SK-N-SH treated with all-trans-retinoic acid at 6 μM for 48 hours (cell line): Measurements from ENCODE around the gene GATA6.

Experiments
- ATAC-seq: fragments of 200-7000 bp; cut with Tn5 transposase; 3 replicates; pipeline ENCODE4 v1.9.1; 2020; ENCODE audit warnings: mild to moderate bottlenecking, moderate library complexity
- CSDC2 ChIP-seq: fragments of 250-450 bp; sonication (Bioruptor Pico); IDR thresholded peaks from 2 replicates; pipeline ENCODE4 v1.5.0; 2020; ENCODE audit warnings: mild to moderate bottlenecking, moderate library complexity
- ESRRG ChIP-seq: fragments of 250-450 bp; sonication (Bioruptor Pico); IDR thresholded peaks from 2 replicates; pipeline ENCODE4 v1.6.1; 2021; ENCODE audit warnings: mild to moderate bottlenecking
- GLIS3 ChIP-seq: fragments of 250-450 bp; sonication (Bioruptor Pico); IDR thresholded peaks from 2 replicates; pipeline ENCODE4 v1.5.0; 2020; ENCODE audit warnings: mild to moderate bottlenecking, moderate library complexity
- ISL1 ChIP-seq: fragments of 250-450 bp; sonication (Bioruptor Pico); IDR thresholded peaks from 2 replicates; pipeline ENCODE4 v2.1.2; 2022; ENCODE audit warnings: mild to moderate bottlenecking, moderate library complexity
- OSR1 ChIP-seq: fragments of 250-450 bp; sonication (Bioruptor Pico); IDR thresholded peaks from 2 replicates; pipeline ENCODE4 v1.8.0; 2022; ENCODE audit warnings: moderate library complexity, mild to moderate bottlenecking, inconsistent platforms
- PPARA ChIP-seq: fragments of 250-450 bp; sonication (Bioruptor Pico); IDR thresholded peaks from 2 replicates; pipeline ENCODE4 v1.5.0; 2020; ENCODE audit warnings: mild to moderate bottlenecking, borderline replicate concordance
- SNAI2 ChIP-seq: fragments of 250-450 bp; sonication (Bioruptor Pico); IDR thresholded peaks from 2 replicates; pipeline ENCODE4 v1.5.0; 2020; ENCODE audit warnings: mild to moderate bottlenecking, moderate library complexity
- TCF4 ChIP-seq: fragments of 250-450 bp; sonication (Bioruptor Pico); IDR thresholded peaks from 2 replicates; pipeline ENCODE4 v1.8.0; 2021; ENCODE audit warnings: mild to moderate bottlenecking, moderate library complexity, borderline replicate concordance
- ZC3H10 ChIP-seq: fragments of 250-450 bp; sonication (Bioruptor Pico); IDR thresholded peaks from 2 replicates; pipeline ENCODE4 v1.5.1; 2021; ENCODE audit warnings: mild to moderate bottlenecking, moderate library complexity
- ZFP3 ChIP-seq: fragments of 250-450 bp; sonication (Bioruptor Pico); IDR thresholded peaks from 2 replicates; pipeline ENCODE4 v1.5.0; 2020; ENCODE audit warnings: mild to moderate bottlenecking, moderate library complexity
- ZFP30 ChIP-seq: fragments of 450-650 bp; formaldehyde crosslinking; IDR thresholded peaks from 2 replicates; pipeline ENCODE4 v1.5.0; 2022; ENCODE audit warnings: mild to moderate bottlenecking, moderate library complexity
- ZNF70 ChIP-seq: fragments of 450-650 bp; formaldehyde crosslinking; IDR thresholded peaks from 2 replicates; pipeline ENCODE4 v1.5.0; 2020; ENCODE audit warnings: mild to moderate bottlenecking, moderate library complexity
- ZNF8 ChIP-seq: fragments of 450-650 bp; formaldehyde crosslinking; IDR thresholded peaks from 2 replicates; pipeline ENCODE4 v1.5.0; 2020; ENCODE audit warnings: mild to moderate bottlenecking, moderate library complexity
- TF ChIP-seq, protein P1 (sequence below): fragments of 250-450 bp; sonication (Bioruptor Pico); IDR thresholded peaks from 2 replicates; pipeline ENCODE4 v1.5.1; 2021; ENCODE audit warnings: mild to moderate bottlenecking, moderate library complexity
- TF ChIP-seq, protein P2 (sequence below): fragments of 250-450 bp; sonication (Bioruptor Pico); IDR thresholded peaks from 2 replicates; pipeline ENCODE4 v1.5.0; 2020; ENCODE audit warnings: mild to moderate bottlenecking, moderate library complexity
- TF ChIP-seq, protein P3 (sequence below): fragments of 250-450 bp; sonication (Bioruptor Pico); IDR thresholded peaks from 2 replicates; pipeline ENCODE4 v1.8.0; 2020; ENCODE audit warnings: mild to moderate bottlenecking, moderate library complexity, borderline replicate concordance

The GATA6 gene

DNA sequence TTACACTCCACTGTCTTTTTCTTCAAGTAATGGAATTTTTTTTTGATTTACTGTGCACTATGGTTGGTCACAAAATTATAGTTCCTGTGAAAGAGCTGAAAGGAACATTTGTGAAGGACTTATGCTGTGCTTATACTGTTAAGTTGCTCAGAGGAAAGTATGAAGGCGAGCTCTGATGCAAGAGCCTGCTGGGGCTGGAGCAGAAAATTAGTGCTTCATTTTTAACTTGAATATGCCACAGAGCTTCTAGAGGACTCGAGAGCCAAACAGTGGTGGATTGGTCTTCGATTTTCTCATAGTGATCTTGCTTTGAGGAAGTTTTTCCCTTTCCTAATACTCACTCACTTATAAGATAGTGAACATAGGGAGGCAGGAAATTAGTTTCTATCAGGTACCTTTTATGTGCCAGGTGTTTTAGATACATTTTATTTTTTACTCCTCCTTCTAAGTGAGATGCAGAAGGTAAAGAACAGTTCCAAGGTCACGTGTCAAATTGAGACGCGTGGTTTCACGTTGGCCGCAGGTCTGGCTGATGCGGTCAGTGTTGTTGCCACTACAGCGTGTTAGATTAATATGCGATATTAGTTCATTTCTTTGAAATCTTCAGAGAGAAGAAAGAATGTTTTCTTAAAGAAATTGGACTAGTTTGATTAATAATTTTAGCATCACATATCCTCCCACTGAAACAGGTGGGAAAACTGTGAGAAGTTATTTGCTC lies 20.2 kb downstream of the GATA6 start:
- ATAC-seq = no peak
- TF ChIP-seq, protein P1, sequence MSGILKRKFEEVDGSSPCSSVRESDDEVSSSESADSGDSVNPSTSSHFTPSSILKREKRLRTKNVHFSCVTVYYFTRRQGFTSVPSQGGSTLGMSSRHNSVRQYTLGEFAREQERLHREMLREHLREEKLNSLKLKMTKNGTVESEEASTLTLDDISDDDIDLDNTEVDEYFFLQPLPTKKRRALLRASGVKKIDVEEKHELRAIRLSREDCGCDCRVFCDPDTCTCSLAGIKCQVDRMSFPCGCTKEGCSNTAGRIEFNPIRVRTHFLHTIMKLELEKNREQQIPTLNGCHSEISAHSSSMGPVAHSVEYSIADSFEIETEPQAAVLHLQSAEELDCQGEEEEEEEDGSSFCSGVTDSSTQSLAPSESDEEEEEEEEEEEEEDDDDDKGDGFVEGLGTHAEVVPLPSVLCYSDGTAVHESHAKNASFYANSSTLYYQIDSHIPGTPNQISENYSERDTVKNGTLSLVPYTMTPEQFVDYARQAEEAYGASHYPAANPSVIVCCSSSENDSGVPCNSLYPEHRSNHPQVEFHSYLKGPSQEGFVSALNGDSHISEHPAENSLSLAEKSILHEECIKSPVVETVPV (CRISPR knock-in tag) = no peak
- TF ChIP-seq, protein P2, sequence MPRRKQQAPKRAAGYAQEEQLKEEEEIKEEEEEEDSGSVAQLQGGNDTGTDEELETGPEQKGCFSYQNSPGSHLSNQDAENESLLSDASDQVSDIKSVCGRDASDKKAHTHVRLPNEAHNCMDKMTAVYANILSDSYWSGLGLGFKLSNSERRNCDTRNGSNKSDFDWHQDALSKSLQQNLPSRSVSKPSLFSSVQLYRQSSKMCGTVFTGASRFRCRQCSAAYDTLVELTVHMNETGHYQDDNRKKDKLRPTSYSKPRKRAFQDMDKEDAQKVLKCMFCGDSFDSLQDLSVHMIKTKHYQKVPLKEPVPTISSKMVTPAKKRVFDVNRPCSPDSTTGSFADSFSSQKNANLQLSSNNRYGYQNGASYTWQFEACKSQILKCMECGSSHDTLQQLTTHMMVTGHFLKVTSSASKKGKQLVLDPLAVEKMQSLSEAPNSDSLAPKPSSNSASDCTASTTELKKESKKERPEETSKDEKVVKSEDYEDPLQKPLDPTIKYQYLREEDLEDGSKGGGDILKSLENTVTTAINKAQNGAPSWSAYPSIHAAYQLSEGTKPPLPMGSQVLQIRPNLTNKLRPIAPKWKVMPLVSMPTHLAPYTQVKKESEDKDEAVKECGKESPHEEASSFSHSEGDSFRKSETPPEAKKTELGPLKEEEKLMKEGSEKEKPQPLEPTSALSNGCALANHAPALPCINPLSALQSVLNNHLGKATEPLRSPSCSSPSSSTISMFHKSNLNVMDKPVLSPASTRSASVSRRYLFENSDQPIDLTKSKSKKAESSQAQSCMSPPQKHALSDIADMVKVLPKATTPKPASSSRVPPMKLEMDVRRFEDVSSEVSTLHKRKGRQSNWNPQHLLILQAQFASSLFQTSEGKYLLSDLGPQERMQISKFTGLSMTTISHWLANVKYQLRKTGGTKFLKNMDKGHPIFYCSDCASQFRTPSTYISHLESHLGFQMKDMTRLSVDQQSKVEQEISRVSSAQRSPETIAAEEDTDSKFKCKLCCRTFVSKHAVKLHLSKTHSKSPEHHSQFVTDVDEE = no peak
- TF ChIP-seq SNAI2 (CRISPR knock-in tag) = no peak
- TF ChIP-seq PPARA (CRISPR knock-in tag) = no peak
- no peak for TF ChIP-seq TCF4 (CRISPR knock-in tag)
- TF ChIP-seq ESRRG (CRISPR knock-in tag) = no peak
- TF ChIP-seq GLIS3 = no peak

DNA sequence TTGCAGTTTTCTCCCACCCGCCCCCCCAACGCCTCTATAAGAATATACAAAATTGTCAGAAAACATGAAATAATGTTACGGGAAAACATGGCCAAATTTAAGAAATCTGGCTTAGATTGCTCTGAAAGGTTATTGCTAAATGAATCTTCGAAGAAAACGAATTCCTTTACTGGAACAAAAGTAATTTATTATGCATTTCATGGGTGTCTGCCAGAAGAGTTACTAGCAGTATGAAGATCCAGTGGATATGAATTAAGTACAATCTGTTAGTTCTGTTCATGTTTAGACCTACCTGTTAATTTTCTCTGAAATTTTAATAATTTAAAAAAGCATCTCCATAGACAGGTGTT lies 21.9 kb downstream of the GATA6 start:
- ATAC-seq = no peak
- TF ChIP-seq ZNF8 = no peak
- TF ChIP-seq ZC3H10 (CRISPR knock-in tag) = no peak
- TF ChIP-seq SNAI2 (CRISPR knock-in tag) = no peak
- no peak for TF ChIP-seq ZFP3
- TF ChIP-seq, all 23 proteins: peak for 0

DNA sequence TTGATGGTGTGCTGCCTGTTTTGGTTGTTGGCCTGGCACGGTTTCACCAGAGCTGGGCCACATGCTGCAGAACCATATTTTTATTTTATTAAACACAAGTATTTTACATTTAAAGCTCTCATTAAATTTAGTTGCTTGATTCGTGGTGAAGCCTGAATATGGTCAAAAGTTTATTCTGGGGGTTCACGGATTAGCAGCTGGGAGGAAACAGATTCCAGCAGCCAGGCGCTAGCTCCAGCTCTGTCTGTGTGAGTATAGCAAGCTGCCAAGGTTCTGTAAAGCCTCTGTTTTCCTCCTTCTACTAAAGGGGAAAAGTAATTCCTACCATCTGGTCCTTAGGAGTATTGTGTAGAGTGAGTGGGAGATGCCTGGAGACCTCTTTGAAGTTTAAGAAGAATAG lies 22.5 kb downstream of the GATA6 start:
- TF ChIP-seq CSDC2 (CRISPR knock-in tag) = no peak
- no peak for TF ChIP-seq OSR1
- no peak for TF ChIP-seq ZNF70 (CRISPR knock-in tag)
- TF ChIP-seq ZC3H10 (CRISPR knock-in tag) = no peak
- TF ChIP-seq SNAI2 (CRISPR knock-in tag) = no peak
- no peak for TF ChIP-seq ESRRG (CRISPR knock-in tag)
- ATAC-seq = no peak

DNA sequence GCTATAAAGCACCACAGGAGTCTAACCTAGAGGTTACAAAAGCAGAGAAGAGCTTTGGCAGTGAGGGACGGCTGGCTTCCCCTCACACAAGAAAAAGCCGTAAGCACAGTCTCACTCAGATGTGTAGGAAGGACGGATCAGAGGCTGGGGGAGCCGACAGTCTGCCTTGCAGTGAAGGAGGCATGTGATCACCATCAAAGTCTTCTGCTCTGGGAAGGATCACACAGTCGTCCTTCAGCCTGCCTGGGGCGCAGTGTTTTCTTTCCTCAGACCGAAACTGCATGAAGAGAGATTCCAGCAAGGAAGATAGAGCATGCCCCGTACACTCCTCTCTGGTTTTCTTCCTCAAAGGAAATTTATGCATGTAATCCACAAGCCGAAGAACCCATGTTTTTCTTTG lies 24.1 kb downstream of the GATA6 start:
- ATAC-seq = peak; percentile 39; the same call in 2 of the 3 replicates
- no peak for TF ChIP-seq PPARA (CRISPR knock-in tag)
- no peak for TF ChIP-seq ZNF8
- no peak for TF ChIP-seq ZFP3
- TF ChIP-seq, protein P2 = no peak
- no peak for TF ChIP-seq ZFP30 (CRISPR knock-in tag)
- TF ChIP-seq ISL1 (CRISPR knock-in tag) = no peak
- TF ChIP-seq ZC3H10 (CRISPR knock-in tag) = no peak
- TF ChIP-seq, protein P1 (CRISPR knock-in tag) = no peak
- no peak for TF ChIP-seq GLIS3
- TF ChIP-seq, protein P3, sequence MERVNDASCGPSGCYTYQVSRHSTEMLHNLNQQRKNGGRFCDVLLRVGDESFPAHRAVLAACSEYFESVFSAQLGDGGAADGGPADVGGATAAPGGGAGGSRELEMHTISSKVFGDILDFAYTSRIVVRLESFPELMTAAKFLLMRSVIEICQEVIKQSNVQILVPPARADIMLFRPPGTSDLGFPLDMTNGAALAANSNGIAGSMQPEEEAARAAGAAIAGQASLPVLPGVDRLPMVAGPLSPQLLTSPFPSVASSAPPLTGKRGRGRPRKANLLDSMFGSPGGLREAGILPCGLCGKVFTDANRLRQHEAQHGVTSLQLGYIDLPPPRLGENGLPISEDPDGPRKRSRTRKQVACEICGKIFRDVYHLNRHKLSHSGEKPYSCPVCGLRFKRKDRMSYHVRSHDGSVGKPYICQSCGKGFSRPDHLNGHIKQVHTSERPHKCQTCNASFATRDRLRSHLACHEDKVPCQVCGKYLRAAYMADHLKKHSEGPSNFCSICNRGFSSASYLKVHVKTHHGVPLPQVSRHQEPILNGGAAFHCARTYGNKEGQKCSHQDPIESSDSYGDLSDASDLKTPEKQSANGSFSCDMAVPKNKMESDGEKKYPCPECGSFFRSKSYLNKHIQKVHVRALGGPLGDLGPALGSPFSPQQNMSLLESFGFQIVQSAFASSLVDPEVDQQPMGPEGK (CRISPR knock-in tag) = no peak
- TF ChIP-seq, all 23 proteins: peak for 0
